ES-I3 (cell line): ENCODE measurements around the gene CEACAM21.
"Not testable (repeated sequence)": the region's sequence is repeated elsewhere in the genome, so short reads cannot be mapped to it uniquely, and the experiment has no call there.

Experiments
- H3K36me3 ChIP-seq: 2 replicates; pipeline ENCODE4 v1.6.1; 2013; ENCODE audit warnings: mild to moderate bottlenecking, low read length, control low read depth, moderate library complexity; ENCODE audit not compliant: insufficient read depth
- H3K4me1 ChIP-seq: 2 replicates; pipeline ENCODE4 v1.6.1; 2013; ENCODE audit warnings: mild to moderate bottlenecking, control low read depth, low read length; ENCODE audit not compliant: insufficient read depth
- H3K9ac ChIP-seq: 2 replicates; pipeline ENCODE4 v1.6.1; 2013; ENCODE audit warnings: low read depth, mild to moderate bottlenecking, low read length, moderate library complexity
- H3K9me3 ChIP-seq: 2 replicates; pipeline ENCODE4 v1.6.1; 2013; ENCODE audit warnings: mild to moderate bottlenecking, low read length, moderate library complexity; ENCODE audit not compliant: control insufficient read depth, insufficient read depth

The CEACAM21 gene

GRCh38 chr19:41563854-41564514, 12.0 kb upstream of the CEACAM21 start:
- Histone ChIP-seq H3K4me1 (no peaks in the 10 kb centered on the region), H3K36me3 (no peaks in the 10 kb centered on the region), H3K9ac (no peak overlapping the region), H3K9me3 (no peaks in the 10 kb centered on the region)

DNA sequence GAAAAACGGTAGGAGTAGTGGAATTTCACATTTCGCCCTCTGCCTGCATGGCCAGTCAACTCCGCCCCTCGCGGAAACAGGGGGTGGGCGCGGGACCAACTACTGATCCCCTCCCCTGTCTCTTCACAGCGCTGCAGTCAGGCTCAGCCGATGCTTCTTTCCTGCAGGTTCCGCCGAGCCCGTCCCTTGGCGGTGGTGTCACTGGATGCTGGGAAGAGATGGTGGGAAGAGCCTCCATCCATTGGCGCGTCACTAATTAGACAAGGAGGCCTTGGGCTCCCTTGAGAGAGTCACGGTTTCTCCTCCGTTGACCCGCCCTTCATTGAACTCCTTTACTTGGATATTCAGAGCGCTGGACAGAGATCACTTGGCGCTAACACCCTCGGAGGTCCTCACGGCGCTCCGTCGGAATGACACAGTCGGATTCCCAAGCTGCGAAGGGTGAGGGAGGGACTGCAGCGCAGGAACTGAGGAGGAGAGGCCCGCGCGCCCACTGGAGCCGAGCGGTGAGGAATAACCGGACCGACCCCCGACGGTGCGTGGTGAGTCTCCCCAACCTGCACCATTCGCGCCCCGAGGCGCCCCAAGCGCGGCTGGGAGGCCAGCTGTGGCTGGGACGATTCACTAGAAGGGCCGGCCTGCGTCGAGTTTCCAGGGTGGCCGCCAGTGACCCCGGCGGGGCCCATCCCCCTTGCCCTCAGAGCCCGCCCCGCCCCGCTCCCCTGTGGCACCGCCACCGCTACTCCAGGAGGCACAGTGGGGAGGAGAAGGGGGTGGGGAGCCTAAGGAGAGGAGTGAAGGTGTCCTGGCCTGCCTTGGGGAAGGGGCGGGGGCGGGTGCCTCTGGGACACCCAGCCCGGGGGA, 11.2 kb upstream of the CEACAM21 start:
- no peaks in the 10 kb centered on the region for H3K36me3 ChIP-seq
- H3K4me1 ChIP-seq = no peaks in the 10 kb centered on the region
- H3K9ac ChIP-seq = peak overlapping the region; percentile 21; the same call in 1 of the 2 replicates
- H3K9me3 ChIP-seq = no peaks in the 10 kb centered on the region

DNA sequence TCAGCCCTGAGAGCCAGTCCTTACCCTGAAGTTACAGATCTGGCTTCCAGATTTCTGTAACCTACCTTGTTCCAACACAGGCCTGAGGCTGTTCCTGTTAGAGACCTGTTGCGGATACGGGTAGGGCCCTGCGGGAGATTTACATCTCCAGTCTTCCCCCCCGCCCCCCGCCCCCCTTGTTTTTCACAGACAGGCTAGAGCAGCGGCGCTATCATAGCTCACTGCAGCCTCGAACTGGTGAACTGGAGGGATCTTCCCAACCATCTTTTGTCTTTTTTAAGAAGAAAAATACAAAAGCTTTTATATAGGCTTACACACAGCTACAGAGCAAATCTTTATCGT, 10.6 kb upstream of the CEACAM21 start:
- no peaks in the 10 kb centered on the region for H3K4me1 ChIP-seq
- no peaks in the 10 kb centered on the region for H3K9me3 ChIP-seq
- H3K36me3 ChIP-seq = no peaks in the 10 kb centered on the region
- H3K9ac ChIP-seq = no peak overlapping the region

GRCh38 chr19:41566001-41566400, 10.0 kb upstream of the CEACAM21 start:
- H3K36me3 ChIP-seq = no peaks in the 10 kb centered on the region
- H3K4me1 ChIP-seq = no peaks in the 10 kb centered on the region
- no peak overlapping the region for H3K9ac ChIP-seq
- no peaks in the 10 kb centered on the region for H3K9me3 ChIP-seq

DNA sequence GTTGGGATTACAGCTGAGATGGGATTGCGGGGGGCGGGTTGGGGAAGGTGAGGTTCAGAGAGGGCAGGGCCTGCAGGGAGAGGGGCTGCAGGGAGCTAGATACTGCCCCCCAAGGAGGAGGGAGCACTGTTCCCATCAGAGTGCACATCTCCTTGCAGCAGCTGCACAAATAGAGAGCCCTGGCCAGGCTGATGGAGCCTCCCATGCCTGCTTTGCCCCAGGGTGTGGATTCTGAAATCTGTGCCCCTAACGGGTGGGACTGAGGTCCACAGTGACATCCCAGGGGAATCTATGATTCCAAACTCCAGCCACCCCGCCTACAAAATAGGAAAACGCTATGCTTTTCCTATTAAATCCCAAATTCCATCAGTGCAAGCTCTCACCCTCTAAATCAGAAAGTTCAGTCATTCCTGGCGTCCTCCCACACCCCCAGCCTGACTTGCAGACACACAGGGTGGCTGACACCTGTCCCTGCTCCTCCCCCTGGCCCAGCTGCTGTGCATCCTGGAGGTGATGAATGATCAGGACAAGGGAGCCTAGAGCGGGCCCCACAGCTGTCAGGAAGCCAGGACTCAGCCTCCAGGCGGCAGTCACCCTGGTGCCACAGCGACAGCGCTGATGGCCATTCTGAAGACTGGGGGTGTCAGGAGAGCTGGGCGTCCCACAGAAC, 6.3 kb upstream of the CEACAM21 start:
- Histone ChIP-seq H3K9ac (no peak overlapping the region), H3K36me3 (no peaks in the 10 kb centered on the region), H3K4me1 (no peaks in the 10 kb centered on the region), H3K9me3 (no peaks in the 10 kb centered on the region)

DNA sequence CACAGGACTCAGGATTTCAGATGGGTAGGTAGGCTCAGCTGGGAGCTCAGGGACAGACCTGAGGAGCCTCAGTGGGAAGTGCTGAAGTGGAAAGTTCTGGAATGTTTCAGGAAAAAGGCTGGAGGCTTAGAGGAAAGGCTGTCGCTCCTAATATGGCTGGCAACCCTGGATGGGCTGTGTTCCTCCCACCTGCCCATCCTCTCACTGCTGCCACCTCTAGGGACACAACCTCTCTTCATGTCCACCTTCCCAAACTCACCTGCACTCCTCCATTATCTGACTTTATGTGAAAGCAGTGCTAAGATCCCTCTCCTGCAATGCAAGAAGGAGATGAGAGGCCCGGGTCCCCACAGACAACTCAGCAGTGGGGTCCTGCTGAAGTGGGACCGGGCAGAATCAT, 5.8 kb upstream of the CEACAM21 start:
- no peaks in the 10 kb centered on the region for H3K36me3 ChIP-seq

GRCh38 chr19:41570639-41571112, 5.3 kb upstream of the CEACAM21 start:
- H3K36me3 ChIP-seq = no peaks in the 10 kb centered on the region
- H3K9me3 ChIP-seq = no peaks in the 10 kb centered on the region
- H3K9ac ChIP-seq = no peak overlapping the region
- no peaks in the 10 kb centered on the region for H3K4me1 ChIP-seq

More for the DNA sequence above, 5.8 kb upstream of the CEACAM21 start:
- Histone ChIP-seq H3K9me3 (no peaks in the 10 kb centered on the region), H3K4me1 (no peaks in the 10 kb centered on the region), H3K9ac (no peak overlapping the region)

DNA sequence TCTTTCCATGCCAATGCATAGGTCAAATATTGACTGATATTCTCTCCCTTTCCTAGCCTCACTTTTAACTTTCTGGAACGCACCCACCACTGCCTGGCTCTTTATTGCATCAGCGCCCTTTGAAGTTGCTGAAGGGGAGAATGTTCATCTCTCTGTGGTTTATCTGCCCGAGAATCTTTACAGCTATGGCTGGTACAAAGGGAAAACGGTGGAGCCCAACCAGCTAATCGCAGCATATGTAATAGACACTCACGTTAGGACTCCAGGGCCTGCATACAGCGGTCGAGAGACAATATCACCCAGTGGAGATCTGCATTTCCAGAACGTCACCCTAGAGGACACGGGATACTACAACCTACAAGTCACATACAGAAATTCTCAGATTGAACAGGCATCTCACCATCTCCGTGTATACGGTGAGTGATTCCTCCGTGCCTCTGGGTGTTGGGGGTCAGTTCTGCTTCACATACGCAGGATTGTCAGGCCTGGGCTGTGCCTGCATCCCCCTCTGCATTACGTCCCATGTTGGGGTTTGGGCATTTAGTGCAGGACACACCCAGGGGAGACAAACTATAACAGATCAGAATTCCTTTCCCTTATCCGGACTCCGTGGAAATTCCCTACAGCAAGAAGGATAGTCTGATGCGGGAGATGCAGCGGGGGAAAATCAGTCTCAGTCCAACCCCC, 1.3 kb downstream of the CEACAM21 start:
- Histone ChIP-seq H3K36me3 (no peaks in the 10 kb centered on the region), H3K4me1 (no peaks in the 10 kb centered on the region), H3K9ac (no peak overlapping the region), H3K9me3 (no peaks in the 10 kb centered on the region)

DNA sequence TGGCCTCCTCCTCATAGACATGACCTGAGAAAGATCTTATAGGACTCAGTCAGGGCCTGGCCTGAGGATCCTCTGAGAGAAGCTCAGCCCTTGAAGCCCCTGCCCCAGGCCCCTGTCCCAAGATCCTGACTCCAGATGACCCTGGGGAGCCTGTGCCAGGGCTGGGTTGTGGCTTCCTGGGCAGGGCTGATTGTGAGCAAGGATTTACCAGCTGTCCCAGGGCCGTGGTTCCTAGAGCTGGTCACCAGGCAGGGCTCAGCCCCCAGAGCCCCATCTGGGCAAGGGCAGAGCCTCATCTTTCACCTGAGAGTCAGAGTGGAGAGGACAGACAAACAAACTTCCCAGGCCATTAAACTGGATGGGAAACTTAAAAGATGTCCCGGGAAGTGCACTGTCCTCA, 1.9 kb downstream of the CEACAM21 start:
- no peaks in the 10 kb centered on the region for H3K4me1 ChIP-seq
- H3K9me3 ChIP-seq = no peaks in the 10 kb centered on the region
- H3K9ac ChIP-seq = no peak overlapping the region
- H3K36me3 ChIP-seq = no peaks in the 10 kb centered on the region

GRCh38 chr19:41578886-41579285, 2.9 kb downstream of the CEACAM21 start:
- Histone ChIP-seq H3K9ac (no peak overlapping the region), H3K4me1 (no peaks in the 10 kb centered on the region), H3K36me3 (no peaks in the 10 kb centered on the region), H3K9me3 (no peaks in the 10 kb centered on the region)

GRCh38 chr19:41581068-41581467, 5.1 kb downstream of the CEACAM21 start:
- H3K36me3 ChIP-seq, H3K9ac ChIP-seq, H3K4me1 ChIP-seq, H3K9me3 ChIP-seq: not testable (repeated sequence)

- H3K9ac ChIP-seq, H3K4me1 ChIP-seq, H3K36me3 ChIP-seq, H3K9me3 ChIP-seq: not testable (repeated sequence)
These were observed 6.7 kb downstream of the CEACAM21 start for GRCh38 chr19:41582577-41583182.

GRCh38 chr19:41584260-41584810, 8.4 kb downstream of the CEACAM21 start:
- H3K36me3 ChIP-seq = no peaks in the 10 kb centered on the region
- no peaks in the 10 kb centered on the region for H3K9me3 ChIP-seq
- H3K4me1 ChIP-seq = no peaks in the 10 kb centered on the region
- H3K9ac ChIP-seq = no peak overlapping the region

DNA sequence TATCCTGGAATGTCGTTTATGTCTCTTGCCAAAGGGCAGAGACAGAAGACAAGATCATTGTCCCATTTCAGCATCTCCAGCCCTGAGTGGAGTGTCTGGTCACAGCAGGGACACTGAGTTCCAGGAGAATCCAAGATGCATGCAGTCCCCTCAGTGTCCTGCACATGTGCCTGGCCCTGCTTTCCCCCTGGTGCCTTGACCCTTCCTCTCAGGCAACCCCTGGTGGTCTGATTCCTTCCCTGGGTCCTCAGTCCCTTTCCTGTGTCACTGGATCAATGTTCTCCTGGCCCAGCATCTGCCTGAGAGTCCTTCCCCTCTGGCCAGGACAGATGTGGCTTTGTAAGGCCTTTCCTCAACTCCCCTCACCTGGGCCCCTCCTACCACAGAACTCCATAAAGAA, 9.0 kb downstream of the CEACAM21 start:
- H3K4me1 ChIP-seq = no peaks in the 10 kb centered on the region
- H3K36me3 ChIP-seq = no peaks in the 10 kb centered on the region
- H3K9me3 ChIP-seq = no peaks in the 10 kb centered on the region
- no peak overlapping the region for H3K9ac ChIP-seq
